GM12874 (cell line): ENCODE results near the gene CBARP.

Experiments used
- CTCF ChIP-seq: IDR thresholded peaks from 2 replicates; pipeline ENCODE4 v1.5.1; 2011; ENCODE audit warnings: low read depth, mild to moderate bottlenecking, control low read depth, low read length, moderate library complexity; ENCODE audit not compliant: insufficient read depth

The CBARP gene

GRCh38 chr19:1220976-1221903 is 16.6 kb downstream of the CBARP start:
- peak; percentile 59 for TF ChIP-seq CTCF

- TF ChIP-seq CTCF = peak; percentile 34; the same call in 1 of the 2 replicates
Measured at GRCh38 chr19:1220477-1220930, 17.3 kb downstream of the CBARP start.

- no peak for TF ChIP-seq CTCF
Measured at GRCh38 chr19:1219786-1220476, 17.9 kb downstream of the CBARP start.

- TF ChIP-seq CTCF = no peak
Measured at GRCh38 chr19:1218751-1219567, 18.8 kb downstream of the CBARP start.

- no peak for TF ChIP-seq CTCF
Measured at GRCh38 chr19:1217366-1217765, 20.4 kb downstream of the CBARP start.

- no peak for TF ChIP-seq CTCF
Measured at GRCh38 chr19:1216756-1217155, 21.0 kb downstream of the CBARP start.
